SK-N-SH (cell line): Measurements from ENCODE around the gene CDH4.

Experiments
- CTCF ChIP-seq: fragments of 200-600 bp; sonication (generic); IDR thresholded peaks from 2 replicates; pipeline ENCODE4 v1.6.1; 2017; ENCODE audit warnings: antibody characterized with exemption, mild to moderate bottlenecking, moderate library complexity
- EP300 ChIP-seq, 2 experiments: IDR thresholded peaks; 2 replicates each; pipeline versions ENCODE4 v1.4.0 to v1.6.1; 2012; ENCODE audit warnings: borderline replicate concordance in 1 of 2, low read depth in 1 of 2, low read length in 1 of 2
- EZH2phosphoT487 ChIP-seq: fragments of 200-600 bp; sonication (generic); IDR thresholded peaks from 2 replicates; pipeline ENCODE4 v1.6.1; 2017; ENCODE audit warnings: low read depth, mixed run types, mild to moderate bottlenecking, antibody characterized with exemption, moderate library complexity, borderline replicate concordance
- FOSL2 ChIP-seq: IDR thresholded peaks from 2 replicates; pipeline ENCODE4 v1.4.0; 2012; ENCODE audit warnings: low read depth, mild to moderate bottlenecking, moderate library complexity, borderline replicate concordance
- NFIC ChIP-seq: IDR thresholded peaks from 2 replicates; pipeline ENCODE4 v1.4.0; 2012; ENCODE audit warnings: borderline replicate concordance
- TAF1 ChIP-seq: IDR thresholded peaks from 2 replicates; pipeline ENCODE4 v1.6.1; 2012; ENCODE audit warnings: low read depth, mild to moderate bottlenecking, low read length, moderate library complexity, borderline replicate concordance

GRCh38 chr20:61702246-61702645, 450.2 kb downstream of the CDH4 start:
- TF ChIP-seq NFIC = no peak
- no peak for TF ChIP-seq CTCF
- no peak for TF ChIP-seq FOSL2
- no peak for TF ChIP-seq TAF1
- TF ChIP-seq EP300 (IDR thresholded peaks at IDR 0.05; ENCODE audit: borderline replicate concordance in 1 of 2, low read depth in 1 of 2, low read length in 1 of 2) = no peak
- TF ChIP-seq EZH2phosphoT487 = no peak
